ENCODE results near the gene SCARF2. TPM values are rescaled to one million over a fixed set of nuclear protein-coding genes. Genes with fewer than 3 reads are reported as not detected.

Gene SCARF2
- total and polyA plus RNA-seq, 12 donors = 1.8 to 5.3 (median 3.3) TPM

DNA sequence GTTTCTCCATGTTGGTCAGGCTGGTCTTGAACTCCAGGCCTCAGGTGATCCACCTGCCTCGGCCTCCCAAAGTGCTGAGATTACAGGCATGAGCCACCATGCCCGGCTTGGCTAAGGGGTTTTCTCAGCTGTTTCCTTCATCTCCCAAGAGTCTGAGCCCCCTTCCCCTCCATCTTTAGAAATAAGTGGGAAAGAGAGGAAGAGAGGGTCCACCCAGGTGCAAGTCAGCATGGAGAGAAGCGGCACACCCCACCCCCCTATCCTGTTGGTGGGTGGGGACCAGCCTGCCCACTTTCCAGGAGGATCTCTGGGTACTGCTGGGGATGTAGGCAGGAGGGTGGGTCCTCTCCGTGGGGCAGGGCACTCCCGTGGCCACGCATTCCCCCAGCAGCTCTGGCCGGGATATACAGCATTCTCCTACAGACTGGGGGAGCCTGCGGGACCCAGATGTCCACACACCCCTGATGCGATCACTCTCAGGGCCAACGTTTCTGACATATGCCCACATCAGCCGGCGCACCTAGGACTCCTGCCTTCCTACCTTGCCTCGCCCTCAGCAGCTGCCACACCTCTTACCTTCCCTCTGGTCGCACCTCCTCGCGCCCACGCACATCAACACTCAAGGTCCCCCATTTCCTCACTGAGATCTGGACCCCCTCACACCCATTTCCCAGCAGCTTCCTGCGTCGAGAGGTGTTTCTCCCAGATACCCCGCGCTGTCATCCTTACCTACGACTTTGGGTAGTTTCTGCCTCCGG, 8.9 kb downstream of the SCARF2 start:
- intact Hi-C loops (cut with DNase I) = loop anchor here in 1 of 10 donors (10.0 kb wide), 1 partner anchor 136 kb away; no protein-coding TSS in a partner anchor
- peaks cover 0 to 53% (median 3%) of the 10 kb centered on the region in 9 donors for H3K36me3 ChIP-seq
- no peak overlapping the region for H3K27ac ChIP-seq
- H3K4me3 ChIP-seq = peak overlapping the region in 4 of 10 donors; percentile 19 to 61 (median 31)
- peaks cover 10 to 48% (median 22%) of the 10 kb centered on the region in 9 donors for H3K4me1 ChIP-seq
- DNase-seq = no peak
- TF ChIP-seq, protein P1, sequence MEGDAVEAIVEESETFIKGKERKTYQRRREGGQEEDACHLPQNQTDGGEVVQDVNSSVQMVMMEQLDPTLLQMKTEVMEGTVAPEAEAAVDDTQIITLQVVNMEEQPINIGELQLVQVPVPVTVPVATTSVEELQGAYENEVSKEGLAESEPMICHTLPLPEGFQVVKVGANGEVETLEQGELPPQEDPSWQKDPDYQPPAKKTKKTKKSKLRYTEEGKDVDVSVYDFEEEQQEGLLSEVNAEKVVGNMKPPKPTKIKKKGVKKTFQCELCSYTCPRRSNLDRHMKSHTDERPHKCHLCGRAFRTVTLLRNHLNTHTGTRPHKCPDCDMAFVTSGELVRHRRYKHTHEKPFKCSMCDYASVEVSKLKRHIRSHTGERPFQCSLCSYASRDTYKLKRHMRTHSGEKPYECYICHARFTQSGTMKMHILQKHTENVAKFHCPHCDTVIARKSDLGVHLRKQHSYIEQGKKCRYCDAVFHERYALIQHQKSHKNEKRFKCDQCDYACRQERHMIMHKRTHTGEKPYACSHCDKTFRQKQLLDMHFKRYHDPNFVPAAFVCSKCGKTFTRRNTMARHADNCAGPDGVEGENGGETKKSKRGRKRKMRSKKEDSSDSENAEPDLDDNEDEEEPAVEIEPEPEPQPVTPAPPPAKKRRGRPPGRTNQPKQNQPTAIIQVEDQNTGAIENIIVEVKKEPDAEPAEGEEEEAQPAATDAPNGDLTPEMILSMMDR (IDR thresholded peaks at IDR 0.05) = no peak
- 83 to 89% methylated on average over 23 of the region's 23 CpGs for WGBS, 2 donors
- H3K27me3 ChIP-seq = peaks cover 0 to 94% (median 15%) of the 10 kb centered on the region in 7 donors
- no peaks in the 10 kb centered on the region for H3K9me3 ChIP-seq
- ATAC-seq = no peak

DNA sequence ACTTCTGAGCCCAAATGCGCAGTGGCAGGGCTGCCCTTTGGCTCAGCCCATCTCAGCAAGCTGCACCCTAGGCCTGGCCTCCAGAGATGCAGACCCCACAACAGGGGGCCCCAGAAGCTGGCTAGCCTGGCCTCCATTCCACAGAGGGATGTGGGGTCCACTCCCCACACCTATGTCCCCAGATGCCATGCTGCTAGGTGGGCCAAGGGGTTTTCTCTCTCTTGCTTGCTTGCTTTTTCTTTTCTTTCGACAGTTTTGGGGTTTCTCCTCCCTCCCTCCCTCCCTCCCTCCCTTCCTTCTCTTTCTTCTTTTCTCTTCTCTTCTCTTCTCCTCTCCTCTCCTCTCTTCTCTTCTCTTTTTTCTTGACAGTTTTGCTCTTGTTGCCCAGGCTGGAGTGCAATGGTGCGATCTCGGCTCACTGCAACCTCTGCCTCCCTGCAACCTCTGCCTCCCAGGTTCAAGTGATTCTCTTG, 9.6 kb downstream of the SCARF2 start:
- Histone ChIP-seq H3K4me3 (no peak overlapping the region), H3K36me3 (peaks cover 0 to 53% (median 3%) of the 10 kb centered on the region in 9 donors), H3K4me1 (peaks cover 17 to 53% (median 29%) of the 10 kb centered on the region in 9 donors), H3K9me3 (no peaks in the 10 kb centered on the region), H3K27ac (no peak overlapping the region), H3K27me3 (peaks cover 0 to 89% (median 15%) of the 10 kb centered on the region in 7 donors)
- intact Hi-C loops (cut with DNase I) = loop anchor here in 1 of 10 donors (10.0 kb wide), 1 partner anchor 137 kb away; no protein-coding TSS in a partner anchor
- WGBS, 2 donors = 93 to 97% methylated on average over 4 of the region's 4 CpGs
- no peak for ATAC-seq
- no peak for DNase-seq
- TF ChIP-seq, protein P1 (IDR thresholded peaks at IDR 0.05) = no peak

DNA sequence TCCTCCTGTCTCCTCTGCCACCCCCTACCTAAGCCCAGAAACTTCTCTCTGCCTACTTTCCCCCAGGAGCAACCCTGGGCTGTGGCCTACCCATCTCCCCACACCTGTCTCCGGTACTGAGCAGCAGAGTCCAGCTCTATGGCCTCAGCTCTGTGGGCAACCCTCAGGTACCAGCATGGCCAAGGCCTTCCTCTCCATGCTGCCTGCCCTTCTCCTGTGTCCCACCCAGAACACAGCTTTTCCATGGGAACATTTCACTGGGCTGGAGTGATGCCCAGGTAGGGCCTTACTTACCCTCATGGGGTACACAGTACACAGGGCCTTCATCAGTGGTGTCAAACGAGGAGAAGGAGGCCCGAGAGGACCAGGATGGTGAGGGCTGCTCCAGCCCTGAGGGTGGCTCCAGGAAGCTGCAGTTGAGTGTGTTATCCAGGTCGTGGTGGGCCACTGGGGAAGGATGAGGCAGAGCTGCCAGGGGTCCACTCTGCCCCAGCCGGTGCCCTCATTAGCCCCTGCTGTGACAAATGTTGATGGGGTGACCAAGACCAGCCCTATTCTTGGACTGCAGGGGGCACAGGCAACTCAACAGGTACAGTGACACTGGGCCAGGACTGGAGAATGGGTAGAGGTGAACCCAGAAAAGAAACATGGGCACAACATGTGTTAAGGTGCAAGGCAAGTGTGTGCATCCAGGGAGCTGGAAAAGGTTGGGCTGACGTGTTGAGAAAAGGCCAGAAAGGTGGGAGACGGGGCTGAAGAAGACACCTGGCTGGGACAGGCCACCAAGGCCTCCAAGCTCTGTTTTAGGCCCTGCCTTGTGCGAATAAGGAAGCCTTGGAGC, 10.3 kb downstream of the SCARF2 start:
- TF ChIP-seq, protein P1 (IDR thresholded peaks at IDR 0.05) = no peak
- peaks cover 0 to 53% (median 3%) of the 10 kb centered on the region in 9 donors for H3K36me3 ChIP-seq
- no peak for ATAC-seq
- intact Hi-C loops (cut with DNase I) = loop anchor here in 1 of 10 donors (10.0 kb wide), 1 partner anchor 137 kb away; no protein-coding TSS in a partner anchor
- H3K27me3 ChIP-seq = peaks cover 0 to 83% (median 15%) of the 10 kb centered on the region in 7 donors
- DNase-seq = no peak
- no peak overlapping the region for H3K4me3 ChIP-seq
- WGBS, 2 donors = 92 to 97% methylated on average over 8 of the region's 8 CpGs
- peaks cover 18 to 53% (median 30%) of the 10 kb centered on the region in 9 donors for H3K4me1 ChIP-seq
- H3K9me3 ChIP-seq = no peaks in the 10 kb centered on the region
- H3K27ac ChIP-seq = no peak overlapping the region

DNA sequence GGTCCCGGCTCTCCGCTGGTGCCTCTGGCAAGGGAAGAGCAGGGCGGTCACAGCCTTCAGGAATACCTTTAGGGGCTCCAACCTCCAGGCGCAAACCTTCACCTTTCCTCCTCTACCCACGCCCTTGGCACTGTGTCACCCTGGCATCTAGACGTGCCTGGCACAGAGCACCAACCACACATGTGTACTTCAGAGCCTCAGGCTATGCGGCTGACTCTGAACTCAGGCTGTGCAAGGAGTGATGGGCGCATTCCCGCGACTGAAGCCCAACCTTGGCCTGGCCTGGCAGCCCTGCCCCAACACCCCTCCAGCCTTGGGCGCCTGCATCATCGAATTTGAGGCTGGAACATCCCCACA, 11.4 kb downstream of the SCARF2 start:
- DNase-seq (no peak), ATAC-seq (no peak)
- peak overlapping the region in 7 of 10 donors; percentile 14 to 52 (median 36) for H3K4me3 ChIP-seq
- TF ChIP-seq, protein P1 (IDR thresholded peaks at IDR 0.05) = no peak
- intact Hi-C loops (cut with DNase I) = loop anchor here in 1 of 10 donors (10.0 kb wide), 1 partner anchor 139 kb away; no protein-coding TSS in a partner anchor
- H3K27me3 ChIP-seq = peaks cover 0 to 72% (median 12%) of the 10 kb centered on the region in 7 donors
- no peak overlapping the region for H3K27ac ChIP-seq
- H3K4me1 ChIP-seq = peaks cover 18 to 49% (median 29%) of the 10 kb centered on the region in 9 donors
- no peaks in the 10 kb centered on the region for H3K9me3 ChIP-seq
- WGBS, 2 donors = 81 to 86% methylated on average over 12 of the region's 12 CpGs
- H3K36me3 ChIP-seq = peaks cover 0 to 53% (median 3%) of the 10 kb centered on the region in 9 donors

Data from heart right ventricle (tissue), 16 donors.